ENCODE data around the gene NRXN3.

The NRXN3 gene

DNA sequence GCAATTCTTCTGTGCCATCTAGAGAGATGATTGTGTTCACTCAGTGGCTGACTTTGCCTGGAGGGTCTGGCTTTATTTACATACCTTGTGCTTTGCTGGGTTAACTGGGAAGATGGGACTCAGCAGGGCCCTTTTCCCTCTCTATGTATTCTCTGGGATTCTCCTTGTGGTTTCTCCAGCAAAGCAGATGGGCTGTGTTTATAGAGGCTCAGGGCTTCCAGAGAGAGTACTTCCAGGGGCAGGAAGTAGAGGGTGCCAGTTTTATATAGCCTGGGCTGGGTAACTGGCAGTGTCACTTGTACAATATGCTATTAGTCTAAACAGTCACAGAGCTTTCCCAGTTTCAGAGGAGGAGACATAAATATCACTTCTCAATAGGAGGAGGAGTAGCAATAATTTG is 1531.2 kb downstream of the NRXN3 start:
- DNase-seq (ENCODE audit: low read depth): no peak

DNA sequence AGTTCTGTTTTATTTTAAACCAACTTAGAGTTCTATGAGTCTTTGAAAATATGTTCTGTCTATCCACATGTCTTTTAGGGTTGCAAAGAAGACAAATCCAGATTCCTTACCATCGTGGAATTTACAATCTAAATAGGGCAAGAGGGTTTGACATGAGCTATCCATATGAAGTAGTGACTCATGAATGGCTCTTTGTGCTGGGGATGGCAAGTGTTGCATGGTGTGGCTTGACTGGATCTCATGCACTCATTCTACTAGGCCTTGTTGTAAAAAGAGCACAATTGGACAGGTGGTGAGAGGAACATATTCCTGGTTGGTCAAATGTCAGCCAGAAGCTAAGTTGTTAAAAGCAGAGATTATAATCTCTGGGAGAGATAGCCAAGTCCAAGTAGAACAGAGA is 1532.0 kb downstream of the NRXN3 start:
- no peak for DNase-seq (ENCODE audit: low read depth)

DNA sequence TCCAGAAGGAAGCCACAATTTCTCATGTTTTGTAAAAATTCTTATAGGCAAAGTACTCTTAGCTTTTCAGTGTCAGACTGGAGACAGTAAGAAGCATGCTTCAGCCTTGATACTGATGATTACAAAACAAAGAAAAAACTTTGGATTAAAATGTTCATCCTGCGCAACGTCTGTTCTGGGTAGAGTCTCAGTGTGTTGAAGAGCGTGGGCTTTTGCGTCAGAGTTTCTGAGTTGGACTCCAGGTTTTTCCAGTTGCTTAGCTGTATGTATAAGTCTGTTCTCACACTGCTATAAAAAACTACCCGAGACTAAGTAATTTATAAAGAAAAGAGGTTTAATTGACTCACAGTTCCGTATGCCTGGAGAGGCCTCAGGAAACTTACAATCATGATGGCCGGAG is 1533.0 kb downstream of the NRXN3 start:
- DNase-seq (ENCODE audit: low read depth): no peak

DNA sequence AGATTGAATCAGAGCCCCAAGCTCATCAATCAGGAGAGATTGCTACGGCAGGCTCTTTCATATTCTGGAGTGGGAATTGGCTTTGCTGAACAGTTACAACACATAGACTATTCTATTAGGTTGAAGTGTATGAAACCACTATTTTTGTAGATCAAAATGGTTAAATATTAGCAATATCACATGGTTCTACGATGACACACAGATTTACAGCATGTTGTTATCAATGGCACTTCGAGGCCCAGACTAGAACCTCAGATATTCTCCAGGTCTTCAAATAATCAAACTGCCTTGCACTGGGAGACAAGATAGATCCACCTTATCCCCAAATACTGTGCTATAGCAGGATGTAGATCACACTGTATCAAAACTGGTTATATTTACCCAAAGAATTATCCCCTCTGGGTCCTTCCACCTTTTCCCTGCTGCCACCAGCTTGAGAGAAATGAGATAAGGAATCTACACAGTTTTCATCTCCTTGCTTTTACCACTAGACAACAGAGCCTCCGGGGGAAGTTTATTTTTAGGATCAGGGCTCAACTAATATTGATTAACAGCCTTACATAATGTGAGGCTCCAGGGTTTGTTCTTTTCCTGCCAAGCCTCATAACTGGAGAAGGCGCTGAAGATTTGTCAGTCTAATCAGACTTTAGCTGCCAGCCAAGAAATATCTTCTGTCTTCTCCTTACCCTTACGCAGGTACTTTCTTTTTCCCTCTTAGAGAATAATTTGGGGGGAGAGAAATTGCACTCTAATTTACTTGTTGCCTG is 1534.1 kb downstream of the NRXN3 start:
- DNase-seq (ENCODE audit: low read depth): no peak

DNA sequence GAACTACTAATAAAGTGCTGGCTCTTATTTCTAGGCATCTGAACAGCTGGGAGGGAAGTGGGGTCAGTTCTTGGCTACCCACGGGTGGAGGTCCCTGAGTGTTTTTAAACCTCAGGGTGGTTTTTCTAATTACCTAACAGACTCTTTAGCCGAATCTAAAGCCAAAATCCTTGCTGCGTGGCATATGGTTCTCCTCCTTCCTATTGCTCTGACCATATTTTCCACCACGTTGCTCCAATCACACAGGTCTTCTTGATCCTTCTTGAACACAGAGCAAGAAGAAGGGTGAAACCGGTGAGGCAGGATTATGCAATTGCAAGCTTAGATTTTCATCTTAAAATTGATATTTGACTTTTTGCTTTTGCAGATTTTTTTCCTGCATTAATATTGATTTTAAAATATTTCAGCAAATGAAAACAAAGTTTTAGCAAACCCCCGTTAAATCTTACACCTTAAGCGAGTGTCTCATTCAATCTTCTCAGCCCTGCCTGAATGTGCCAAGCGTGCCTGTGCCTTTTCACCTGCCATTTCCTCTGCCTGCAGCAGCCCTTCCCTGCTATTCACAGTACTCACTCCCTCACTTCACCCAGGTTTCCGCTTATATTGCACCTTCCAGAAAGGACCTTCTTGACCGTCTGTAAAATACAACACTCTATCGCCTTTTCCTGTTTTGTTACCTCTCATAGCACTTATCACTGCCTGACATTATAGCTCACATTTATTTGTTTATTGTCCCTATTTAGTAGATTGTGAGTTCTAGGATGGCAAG is 1535.1 kb downstream of the NRXN3 start:
- no peak for DNase-seq (ENCODE audit: low read depth)

GRCh38 chr14:79706382-79706781 is 1536.2 kb downstream of the NRXN3 start:
- DNase-seq (ENCODE audit: low read depth): no peak

DNA sequence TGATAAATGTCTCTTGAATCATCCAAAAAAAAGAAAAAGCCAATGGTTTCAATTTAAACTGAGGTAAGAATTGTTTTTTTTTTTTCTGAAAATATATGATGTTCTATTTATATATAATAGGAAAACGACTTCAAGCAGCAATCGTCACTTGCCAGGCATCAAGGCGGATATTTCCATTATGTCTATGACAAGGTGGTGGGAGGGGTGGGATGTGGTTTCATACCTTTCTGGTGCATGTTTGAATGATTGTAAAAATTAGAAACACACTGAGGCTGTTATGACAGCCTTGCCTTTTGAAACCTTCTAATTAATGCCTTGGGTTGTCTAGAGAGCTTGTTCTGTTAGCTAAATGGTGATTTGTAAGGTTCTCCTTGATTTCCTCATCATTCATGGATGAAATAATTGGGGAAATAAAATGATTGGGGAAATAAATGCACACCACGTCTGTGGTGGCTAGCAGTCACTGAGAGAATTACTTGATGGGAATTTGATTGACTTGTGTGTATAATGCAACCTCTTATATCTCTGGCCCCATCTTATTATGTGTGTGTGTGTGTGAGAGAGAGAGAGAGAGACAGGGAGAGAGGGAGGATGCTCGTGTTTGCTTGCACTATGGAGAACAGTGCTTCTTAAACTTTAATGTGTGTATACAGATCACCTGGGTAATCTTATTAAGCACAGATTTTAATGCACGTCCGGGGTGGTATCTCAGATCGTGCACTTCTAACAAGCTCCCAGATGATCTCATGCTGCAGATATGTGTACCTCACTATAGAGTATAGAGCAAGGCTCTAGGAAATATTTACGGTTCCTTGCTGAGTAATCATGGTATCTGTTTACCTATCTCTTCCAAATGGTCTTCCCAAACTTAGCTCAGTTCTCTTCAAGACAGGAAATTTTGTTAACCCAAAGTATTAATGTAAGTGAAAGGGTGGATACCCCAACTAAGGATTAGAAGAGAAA is 1538.5 kb downstream of the NRXN3 start:
- DNase-seq (ENCODE audit: low read depth): no peak

GRCh38 chr14:79709573-79709972 is 1539.4 kb downstream of the NRXN3 start:
- DNase-seq (ENCODE audit: low read depth): no peak

- no peak for DNase-seq (ENCODE audit: low read depth)
These were observed 1542.3 kb downstream of the NRXN3 start for GRCh38 chr14:79712302-79712950.

DNA sequence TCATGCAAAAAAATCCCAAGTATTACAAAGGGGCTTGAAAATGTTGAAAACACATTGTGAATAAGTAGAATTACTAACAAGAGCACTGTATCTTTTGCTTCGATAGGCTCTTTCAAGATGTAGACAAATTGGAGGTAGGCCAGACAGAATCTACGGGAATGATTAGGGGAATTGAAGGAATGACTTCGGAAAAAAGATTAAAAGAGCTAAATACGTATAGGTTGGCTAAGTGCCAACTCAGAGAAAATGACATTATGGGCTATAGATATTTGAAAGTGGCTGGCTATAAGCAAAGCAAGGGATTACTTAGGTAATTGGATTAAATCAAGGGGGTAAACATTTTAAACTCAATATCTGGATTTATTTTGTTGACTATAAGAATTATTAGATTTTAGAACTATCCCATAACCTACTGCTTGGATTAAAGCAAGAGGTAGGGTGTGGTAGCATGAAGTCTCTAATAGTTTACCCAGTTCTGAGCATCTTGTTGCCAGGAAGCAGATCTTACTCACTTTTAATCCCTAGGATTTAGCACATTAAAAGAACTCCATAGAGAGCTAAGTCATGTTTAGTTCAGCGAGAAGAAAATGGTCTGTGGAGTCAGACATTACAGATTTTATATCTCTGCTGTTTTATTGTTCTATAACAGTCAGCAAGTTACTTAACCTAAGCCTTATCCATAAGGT is 1551.4 kb downstream of the NRXN3 start:
- DNase-seq (ENCODE audit: low read depth): no peak

- DNase-seq (ENCODE audit: low read depth): no peak
These were observed 1555.0 kb downstream of the NRXN3 start for GRCh38 chr14:79724934-79725717.

DNA sequence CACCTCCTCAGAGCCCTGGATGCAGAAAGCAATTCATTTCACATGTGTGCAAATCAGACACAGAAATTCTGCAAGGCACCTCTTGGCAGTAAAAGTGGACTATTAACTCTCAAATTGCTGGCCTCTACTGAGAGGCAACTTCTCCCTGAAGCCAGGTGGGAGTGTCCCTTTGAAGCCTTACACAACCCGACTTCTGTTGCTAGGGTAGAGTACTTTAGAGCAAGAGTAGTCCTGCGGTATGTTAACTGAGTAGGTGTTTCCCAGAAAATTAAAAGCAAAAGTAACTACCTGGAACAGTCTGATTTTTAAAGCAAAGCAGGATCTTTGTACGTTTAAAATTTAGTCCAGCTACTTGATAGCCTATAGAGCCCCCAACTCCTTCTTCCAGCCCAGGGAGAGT is 1557.7 kb downstream of the NRXN3 start:
- no peak for DNase-seq (ENCODE audit: low read depth)

DNA sequence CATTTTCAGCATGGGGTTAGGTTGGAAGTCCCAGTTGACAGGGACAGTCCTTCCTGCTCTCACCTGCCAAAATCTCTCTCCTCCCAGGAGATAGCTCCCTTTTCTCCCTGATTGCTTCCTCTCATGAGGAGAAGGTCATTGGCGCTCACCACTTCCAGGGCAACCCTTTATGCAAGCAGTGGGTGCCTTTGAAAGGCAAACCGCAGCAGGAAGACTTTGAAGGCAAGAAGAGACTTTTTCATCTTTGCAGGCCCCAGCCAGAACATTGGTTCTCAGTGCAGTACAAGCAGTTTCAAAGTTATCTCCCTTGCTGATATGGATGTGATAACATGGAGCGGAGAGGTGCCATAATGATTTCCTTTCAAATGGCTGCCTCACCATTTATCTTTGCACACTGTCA is 1558.2 kb downstream of the NRXN3 start:
- DNase-seq (ENCODE audit: low read depth): no peak

GRCh38 chr14:79729731-79730130 is 1559.6 kb downstream of the NRXN3 start:
- DNase-seq (ENCODE audit: low read depth): no peak

- no peak for DNase-seq (ENCODE audit: low read depth)
These were observed 1560.0 kb downstream of the NRXN3 start for GRCh38 chr14:79730196-79730595.

- no peak for DNase-seq (ENCODE audit: low read depth)
These were observed 1560.8 kb downstream of the NRXN3 start for GRCh38 chr14:79730953-79731352.

DNA sequence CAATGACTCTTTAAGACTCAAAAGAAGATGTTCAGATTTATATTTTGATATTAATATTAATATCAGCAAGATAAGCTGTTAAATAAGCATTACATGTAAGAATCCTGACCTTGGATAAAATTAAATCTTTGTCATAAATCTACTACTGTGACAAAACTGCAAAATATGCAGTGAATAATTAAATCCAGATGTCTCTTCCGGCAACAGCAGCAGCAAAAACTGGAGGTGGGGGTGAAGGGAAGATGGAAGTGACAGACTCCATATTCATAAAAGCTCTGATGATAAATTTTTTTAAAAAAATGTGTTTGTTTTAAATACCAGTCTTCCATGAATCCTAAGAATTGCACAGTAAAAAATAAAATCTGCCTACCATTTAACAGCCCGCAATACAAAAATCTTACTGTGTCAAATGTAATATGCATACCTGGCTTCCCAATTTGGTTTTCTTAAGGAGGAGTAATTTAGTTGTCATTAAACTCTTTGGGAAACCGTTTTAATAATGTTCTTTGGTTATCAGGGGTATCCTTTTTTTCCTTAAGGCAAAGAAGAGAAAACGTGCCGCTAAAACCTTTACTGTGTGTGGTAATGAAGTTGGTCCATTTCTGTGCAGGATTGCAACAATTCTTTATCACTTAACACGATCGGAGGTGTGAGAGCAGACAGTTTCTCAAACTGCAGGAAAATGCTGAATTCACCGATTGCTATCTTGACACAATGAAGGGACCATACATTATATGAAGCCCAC is 1562.9 kb downstream of the NRXN3 start:
- DNase-seq (ENCODE audit: low read depth): no peak

- no peak for DNase-seq (ENCODE audit: low read depth)
These were observed 1564.0 kb downstream of the NRXN3 start for GRCh38 chr14:79734151-79734550.

DNA sequence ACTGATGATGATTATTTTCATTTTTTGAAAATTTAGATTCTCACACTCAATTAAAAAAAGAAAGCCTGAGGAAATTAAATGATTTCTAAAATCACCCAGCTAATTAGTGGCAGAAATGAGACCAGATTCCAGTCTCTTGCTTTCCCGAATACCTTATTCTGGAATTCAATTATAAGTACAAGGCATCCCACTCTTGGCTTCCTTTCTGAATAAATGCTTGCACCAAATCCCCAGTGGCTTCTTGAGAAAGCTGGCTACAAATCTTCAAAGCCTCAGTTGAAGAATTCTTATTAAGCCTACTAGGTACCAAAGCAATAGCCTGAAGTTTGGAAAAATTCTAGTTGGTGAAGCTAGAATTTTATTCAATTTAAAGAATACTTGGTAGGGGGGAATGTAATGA is 1564.5 kb downstream of the NRXN3 start:
- DNase-seq (ENCODE audit: low read depth): no peak

DNA sequence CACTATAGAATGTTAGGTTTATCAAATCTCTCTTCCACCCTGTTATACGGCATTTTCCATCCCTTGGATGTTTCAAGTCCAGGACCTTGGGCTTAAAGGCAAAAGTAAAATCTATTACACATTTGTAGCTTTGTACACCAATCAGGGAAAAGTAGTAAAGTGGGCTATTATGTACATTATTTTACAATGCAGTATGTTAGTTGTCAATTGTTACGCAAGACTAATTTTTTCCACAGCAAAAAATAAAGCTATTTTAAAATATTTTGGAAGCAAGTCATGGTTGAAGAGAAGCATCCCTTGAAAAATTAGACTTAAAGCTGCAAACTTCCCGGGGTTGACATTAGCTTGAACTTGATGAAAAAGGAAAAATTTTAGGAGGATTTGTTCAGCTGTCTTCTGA is 1564.9 kb downstream of the NRXN3 start:
- no peak for DNase-seq (ENCODE audit: low read depth)

All from GM04503 (cell line).